ENCODE data around the gene PCDH9. TPM values are rescaled to one million over a fixed set of nuclear protein-coding genes. Genes with fewer than 3 reads are reported as not detected.

Gene PCDH9
- total and polyA plus RNA-seq, 8 donors = 2.0 to 11.6 (median 3.1) TPM

- DNase-seq (no peak), ATAC-seq (no peak)
- H3K4me1 ChIP-seq = no peaks in the 10 kb centered on the region
- no peak overlapping the region for H3K4me3 ChIP-seq
- no peak overlapping the region for H3K27ac ChIP-seq
- no peaks in the 10 kb centered on the region for H3K9me3 ChIP-seq
- intact Hi-C loops (cut with DNase I) = no loop called here
- no peaks in the 10 kb centered on the region for H3K27me3 ChIP-seq
- H3K36me3 ChIP-seq = no peaks in the 10 kb centered on the region
- no peak for TF ChIP-seq CTCF (IDR thresholded peaks at IDR 0.05)
Observed at GRCh38 chr13:66543780-66544179, 686.4 kb downstream of the PCDH9 start.

GRCh38 chr13:66537417-66537816, 692.7 kb downstream of the PCDH9 start:
- ATAC-seq = peak; percentile 52
- intact Hi-C loops (cut with DNase I) = no loop called here
- H3K27ac ChIP-seq = no peak overlapping the region
- no peak for TF ChIP-seq CTCF (IDR thresholded peaks at IDR 0.05)
- no peak for DNase-seq
- no peaks in the 10 kb centered on the region for H3K9me3 ChIP-seq
- H3K36me3 ChIP-seq = no peaks in the 10 kb centered on the region
- no peaks in the 10 kb centered on the region for H3K27me3 ChIP-seq
- no peaks in the 10 kb centered on the region for H3K4me1 ChIP-seq
- H3K4me3 ChIP-seq = no peak overlapping the region

- Histone ChIP-seq H3K27me3 (no peaks in the 10 kb centered on the region), H3K36me3 (no peaks in the 10 kb centered on the region), H3K4me1 (no peaks in the 10 kb centered on the region), H3K27ac (no peak overlapping the region), H3K9me3 (no peaks in the 10 kb centered on the region), H3K4me3 (no peak overlapping the region)
- no peak for TF ChIP-seq CTCF (IDR thresholded peaks at IDR 0.05)
- DNase-seq (no peak), ATAC-seq (no peak)
- intact Hi-C loops (cut with DNase I) = no loop called here
Observed at GRCh38 chr13:66536746-66537145, 693.4 kb downstream of the PCDH9 start.

- Histone ChIP-seq H3K36me3 (no peaks in the 10 kb centered on the region), H3K9me3 (no peaks in the 10 kb centered on the region), H3K4me1 (no peaks in the 10 kb centered on the region), H3K27me3 (no peaks in the 10 kb centered on the region), H3K4me3 (no peak overlapping the region), H3K27ac (no peak overlapping the region)
- TF ChIP-seq CTCF (IDR thresholded peaks at IDR 0.05) = no peak
- intact Hi-C loops (cut with DNase I) = no loop called here
- DNase-seq = no peak
- no peak for ATAC-seq
Observed at GRCh38 chr13:66534561-66534960, 695.6 kb downstream of the PCDH9 start.

- Histone ChIP-seq H3K4me3 (no peak overlapping the region), H3K36me3 (no peaks in the 10 kb centered on the region), H3K9me3 (no peaks in the 10 kb centered on the region), H3K27me3 (no peaks in the 10 kb centered on the region), H3K27ac (no peak overlapping the region), H3K4me1 (no peaks in the 10 kb centered on the region)
- ATAC-seq (no peak), DNase-seq (no peak)
- intact Hi-C loops (cut with DNase I) = no loop called here
- no peak for TF ChIP-seq CTCF (IDR thresholded peaks at IDR 0.05)
Observed at GRCh38 chr13:66532845-66533244, 697.3 kb downstream of the PCDH9 start.

Measured in left lung (tissue), 10 donors.